ENCODE data around the gene SEMA4D. TPM values are rescaled to one million over a fixed set of nuclear protein-coding genes. Genes with fewer than 3 reads are reported as not detected.
"Not testable (repeated sequence)": the region's sequence is repeated elsewhere in the genome, so short reads cannot be mapped to it uniquely, and the experiment has no call there.

The SEMA4D gene
- total RNA-seq, 4 donors from 2014 or later: 1.5 to 27.8 (median 11.6) TPM

GRCh38 chr9:89375191-89375760 lies 122.6 kb downstream of the SEMA4D start:
- Histone ChIP-seq H3K4me3 (no peak overlapping the region), H3K27ac (no peak overlapping the region), H3K4me1 (no peaks in the 10 kb centered on the region), H3K36me3 (no peaks in the 10 kb centered on the region), H3K9me3 (no peaks in the 10 kb centered on the region), H3K27me3 (no peaks in the 10 kb centered on the region)
- no peak for TF ChIP-seq POLR2A (IDR thresholded peaks at IDR 0.05)
- TF ChIP-seq CTCF (IDR thresholded peaks at IDR 0.05): no peak
- no peak for DNase-seq
- intact Hi-C loops (cut with DNase I; ENCODE audit: low total_unique reads): no loop called here

DNA sequence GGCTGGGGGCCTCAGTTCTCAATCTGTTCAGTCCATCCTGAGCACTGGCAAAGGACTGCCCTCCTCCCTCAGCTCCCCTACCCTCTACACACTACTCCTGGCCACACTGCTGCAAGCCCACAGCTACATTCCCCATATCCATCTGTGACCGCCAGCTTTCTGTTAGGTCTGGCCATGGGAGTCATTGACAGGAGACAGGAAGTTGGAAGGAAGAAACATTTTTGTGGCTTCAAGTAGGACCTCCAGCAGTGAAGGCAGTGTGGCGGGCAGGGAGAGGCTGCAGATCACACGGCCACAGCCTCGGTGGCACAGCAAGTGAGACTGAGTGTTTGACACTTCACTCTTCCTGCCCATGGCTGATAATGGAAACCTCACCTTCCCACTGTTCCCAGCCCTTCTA lies 123.7 kb downstream of the SEMA4D start:
- no peak for DNase-seq
- no peak for TF ChIP-seq CTCF (IDR thresholded peaks at IDR 0.05)
- TF ChIP-seq POLR2A (IDR thresholded peaks at IDR 0.05): no peak
- Histone ChIP-seq H3K9me3 (no peaks in the 10 kb centered on the region), H3K27ac (no peak overlapping the region), H3K36me3 (no peaks in the 10 kb centered on the region), H3K27me3 (no peaks in the 10 kb centered on the region), H3K4me1 (no peaks in the 10 kb centered on the region), H3K4me3 (no peak overlapping the region)
- intact Hi-C loops (cut with DNase I; ENCODE audit: low total_unique reads): no loop called here

GRCh38 chr9:89372979-89373378 lies 124.9 kb downstream of the SEMA4D start:
- Histone ChIP-seq H3K4me1 (no peaks in the 10 kb centered on the region), H3K9me3 (no peaks in the 10 kb centered on the region), H3K27me3 (no peaks in the 10 kb centered on the region), H3K4me3 (no peak overlapping the region), H3K36me3 (no peaks in the 10 kb centered on the region), H3K27ac (no peak overlapping the region)
- DNase-seq: no peak
- intact Hi-C loops (cut with DNase I; ENCODE audit: low total_unique reads): no loop called here
- TF ChIP-seq CTCF (IDR thresholded peaks at IDR 0.05) (no peak), POLR2A (IDR thresholded peaks at IDR 0.05) (no peak)

DNA sequence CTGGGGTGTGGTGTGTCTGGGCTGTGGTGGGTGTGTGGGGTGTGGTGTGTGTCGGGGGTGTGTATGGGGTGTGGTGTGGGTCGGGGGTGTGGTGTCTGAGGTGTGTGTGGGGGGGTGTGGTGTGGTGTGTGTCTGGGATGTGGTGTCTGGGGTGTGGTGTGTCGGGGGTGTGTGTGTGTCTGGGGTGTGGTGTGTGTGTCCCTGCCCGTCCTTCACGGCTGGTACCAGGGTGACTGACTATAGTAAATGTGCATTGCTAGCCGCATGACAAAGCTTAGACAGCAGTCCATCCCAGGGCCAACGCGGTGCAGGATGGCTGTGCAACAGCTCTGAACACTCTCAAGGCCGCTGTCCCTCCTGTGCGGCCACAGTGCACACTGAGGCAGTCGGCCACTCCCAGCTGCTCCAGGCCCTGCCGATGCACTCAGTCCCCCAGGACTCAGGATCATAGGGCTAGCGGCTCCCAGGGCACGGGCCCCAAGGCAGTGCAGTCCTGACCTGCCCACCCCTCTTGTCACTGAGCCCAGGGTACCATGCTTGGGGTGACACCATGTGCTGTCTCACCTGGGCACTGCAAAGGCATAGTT lies 125.6 kb downstream of the SEMA4D start:
- no peaks in the 10 kb centered on the region for H3K9me3 ChIP-seq
- TF ChIP-seq POLR2A (IDR thresholded peaks at IDR 0.05) (no peak), CTCF (IDR thresholded peaks at IDR 0.05) (no peak)
- no peaks in the 10 kb centered on the region for H3K4me1 ChIP-seq
- no peak for DNase-seq
- H3K27me3 ChIP-seq: no peaks in the 10 kb centered on the region
- no peak overlapping the region for H3K4me3 ChIP-seq
- no peaks in the 10 kb centered on the region for H3K36me3 ChIP-seq
- H3K27ac ChIP-seq: no peak overlapping the region
- intact Hi-C loops (cut with DNase I; ENCODE audit: low total_unique reads): no loop called here

DNA sequence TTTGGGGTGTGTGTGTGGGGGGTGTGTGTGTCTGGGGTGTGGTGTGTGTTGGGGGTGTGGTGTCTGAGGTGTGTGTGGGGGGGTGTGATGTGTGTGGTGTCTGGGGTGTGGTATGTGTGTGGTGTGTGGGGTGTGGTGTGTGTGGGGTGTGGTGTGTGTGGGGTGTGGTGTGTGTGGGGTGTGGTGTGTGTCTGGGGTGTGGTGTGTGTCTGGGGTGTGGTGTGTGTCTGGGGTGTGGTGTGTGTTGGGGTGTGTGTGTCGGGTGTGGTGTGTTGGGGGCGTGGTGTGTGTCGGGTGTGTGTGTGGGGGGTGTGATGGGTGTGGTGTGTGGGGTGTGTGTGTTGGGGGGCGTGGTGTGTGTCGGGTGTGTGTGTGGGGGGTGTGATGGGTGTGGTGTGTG lies 126.1 kb downstream of the SEMA4D start:
- H3K4me1 ChIP-seq; H3K4me3 ChIP-seq; H3K27me3 ChIP-seq; H3K36me3 ChIP-seq; H3K9me3 ChIP-seq; intact Hi-C loops (cut with DNase I; ENCODE audit: low total_unique reads); H3K27ac ChIP-seq: not testable (repeated sequence)
- DNase-seq: peak in 1 of 2 donors; percentile 47

- TF ChIP-seq CTCF (IDR thresholded peaks at IDR 0.05): no peak
- TF ChIP-seq POLR2A (IDR thresholded peaks at IDR 0.05): no peak
- Histone ChIP-seq H3K27ac (no peak overlapping the region), H3K9me3 (no peaks in the 10 kb centered on the region), H3K4me3 (no peak overlapping the region), H3K27me3 (no peaks in the 10 kb centered on the region), H3K36me3 (no peaks in the 10 kb centered on the region), H3K4me1 (no peaks in the 10 kb centered on the region)
- no peak for DNase-seq
- intact Hi-C loops (cut with DNase I; ENCODE audit: low total_unique reads): no loop called here
Observed at GRCh38 chr9:89370593-89370992, 127.3 kb downstream of the SEMA4D start.

Data from uterus (tissue), 4 donors.